Astrocyte of the hippocampus (primary cell): ENCODE data around the gene TOB2.

Experiments
- DNase-seq: peaks from one replicate; pipeline ENCODE4 v3.0.0; 2011; ENCODE audit warnings: low read depth, low spot score

The TOB2 gene

GRCh38 chr22:41446639-41447434 is at the start of gene TOB2:
TOB2 (minus strand) TSS chr22:41446801; CDS start chr22:41437345, 9,456 bp downstream.
- peak; percentile 97 for DNase-seq

- no peak for DNase-seq
Measured at GRCh38 chr22:41491374-41492100, 44.9 kb upstream of the TOB2 start.

- no peak for DNase-seq
Measured at GRCh38 chr22:41488596-41489385, 42.2 kb upstream of the TOB2 start.

- DNase-seq = no peak
Measured at GRCh38 chr22:41488076-41488475, 41.5 kb upstream of the TOB2 start.

GRCh38 chr22:41487037-41487935 is 40.7 kb upstream of the TOB2 start:
- DNase-seq = no peak

GRCh38 chr22:41485033-41485432 is 38.4 kb upstream of the TOB2 start:
- DNase-seq = no peak

GRCh38 chr22:41482319-41482935 is 35.8 kb upstream of the TOB2 start:
- DNase-seq = peak; percentile 61

GRCh38 chr22:41481925-41482318 is 35.3 kb upstream of the TOB2 start:
- no peak for DNase-seq

- DNase-seq = peak; percentile 73
Measured at GRCh38 chr22:41481131-41481830, 34.7 kb upstream of the TOB2 start.

- DNase-seq = peak; percentile 80
Measured at GRCh38 chr22:41480397-41480735, 33.8 kb upstream of the TOB2 start.

GRCh38 chr22:41479671-41480396 is 33.2 kb upstream of the TOB2 start:
- DNase-seq = peak; percentile 90

- no peak for DNase-seq
Measured at GRCh38 chr22:41478891-41479521, 32.4 kb upstream of the TOB2 start.

GRCh38 chr22:41478473-41478872 is 31.9 kb upstream of the TOB2 start:
- DNase-seq = no peak

GRCh38 chr22:41474872-41475451 is 28.4 kb upstream of the TOB2 start:
- no peak for DNase-seq

- DNase-seq = no peak
Measured at GRCh38 chr22:41471568-41471967, 25.0 kb upstream of the TOB2 start.

GRCh38 chr22:41470886-41471285 is 24.3 kb upstream of the TOB2 start:
- no peak for DNase-seq

- DNase-seq = no peak
Measured at GRCh38 chr22:41469218-41469851, 22.7 kb upstream of the TOB2 start.
